Activated gamma-delta T cell treated with anti-CD3 and anti-CD28 coated beads, Interleukin-2, amount 50 U/mL, for 16 hours (primary cell): ENCODE data around the gene PTPRN2.
"Not testable (repeated sequence)": the region's sequence is repeated elsewhere in the genome, so short reads cannot be mapped to it uniquely, and the experiment has no call there.

Experiments
- DNase-seq: peaks from one replicate; pipeline ENCODE4 v3.0.0-alpha.2; 2020; ENCODE audit warnings: low read depth

The PTPRN2 gene

GRCh38 chr7:157789942-157790341, 797.7 kb downstream of the PTPRN2 start:
- no peak for DNase-seq

DNA sequence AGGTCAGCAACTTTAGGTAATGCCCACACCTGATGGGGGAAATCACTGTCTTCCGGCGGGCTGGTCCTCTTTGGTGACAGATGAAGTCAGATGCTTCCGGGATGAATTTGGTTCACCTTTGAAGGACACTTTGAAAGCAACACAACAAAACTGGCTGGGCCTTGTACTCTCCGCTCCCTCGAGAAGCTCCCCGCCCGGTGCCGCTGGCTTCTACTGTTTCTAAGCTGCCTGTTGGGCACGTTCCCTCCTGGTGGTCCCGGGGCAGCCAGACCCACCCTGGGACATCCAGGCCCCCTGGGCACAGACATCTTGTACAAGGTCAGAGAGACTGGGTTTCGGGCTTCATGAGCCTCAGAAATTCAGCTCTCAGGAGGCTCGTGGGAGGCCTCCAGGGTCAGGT, 798.5 kb downstream of the PTPRN2 start:
- no peak for DNase-seq

DNA sequence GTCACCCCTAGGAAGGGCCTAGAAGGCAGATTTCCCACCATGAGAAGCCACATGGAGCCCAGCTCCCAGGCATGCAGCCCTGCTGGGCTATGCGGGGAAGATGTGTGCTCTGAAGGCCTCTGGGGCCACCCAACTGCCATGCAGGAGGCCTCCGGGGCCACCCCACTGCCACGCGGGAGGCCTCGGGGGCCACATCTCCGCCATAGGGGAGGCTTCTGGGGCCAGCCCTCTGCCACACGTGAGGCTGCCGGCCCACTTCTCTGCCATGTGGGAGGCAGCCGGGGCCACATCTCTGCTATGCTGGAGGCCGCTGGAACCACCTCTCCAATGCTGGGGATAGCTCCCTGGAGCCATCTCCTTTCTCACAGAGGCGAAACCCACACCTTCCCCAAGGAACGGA, 799.0 kb downstream of the PTPRN2 start:
- DNase-seq = no peak

GRCh38 chr7:157787275-157787701, 800.3 kb downstream of the PTPRN2 start:
- no peak for DNase-seq

DNA sequence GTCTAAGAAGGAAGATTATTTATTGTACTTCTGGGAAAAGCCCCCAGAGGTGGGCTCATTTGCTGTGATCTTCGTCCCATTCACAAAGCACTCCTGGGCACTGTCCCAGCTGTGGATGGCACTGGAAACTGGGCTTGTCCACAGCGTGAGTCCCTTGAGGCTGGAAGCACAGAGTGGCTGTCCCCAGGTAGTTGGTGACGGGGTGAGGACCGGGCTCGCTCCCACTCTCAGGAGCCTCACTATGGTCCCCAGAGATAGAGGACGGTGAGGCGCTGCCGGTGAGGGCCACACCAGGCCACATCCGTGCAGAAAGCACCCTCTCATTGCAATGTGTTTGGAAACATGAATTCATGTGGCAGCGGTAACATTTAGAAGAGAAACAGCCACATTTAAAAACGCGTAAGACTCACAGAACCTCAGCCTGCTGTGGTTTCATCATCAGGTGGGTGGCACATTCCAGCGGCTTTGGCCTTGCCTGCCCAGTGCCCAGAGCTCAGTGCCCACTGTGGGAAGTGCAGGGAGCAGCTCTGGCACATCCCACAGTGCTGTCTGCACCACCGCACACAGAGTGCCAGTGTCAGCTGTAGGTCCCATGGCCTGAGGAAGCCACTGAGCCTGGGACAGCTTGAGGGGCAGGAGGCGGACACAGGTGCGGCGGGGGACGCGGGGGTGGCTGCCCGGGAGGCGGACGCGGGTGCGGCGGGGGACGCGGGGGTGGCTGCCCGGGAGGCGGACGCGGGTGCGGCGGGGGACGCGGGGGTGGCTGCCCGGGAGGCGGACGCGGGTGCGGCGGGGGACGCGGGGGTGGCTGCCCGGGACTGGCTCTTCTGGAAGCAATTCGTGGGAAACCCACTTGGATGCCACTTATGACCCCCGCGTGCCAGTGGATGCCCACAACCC, 801.0 kb downstream of the PTPRN2 start:
- DNase-seq = no peak

DNA sequence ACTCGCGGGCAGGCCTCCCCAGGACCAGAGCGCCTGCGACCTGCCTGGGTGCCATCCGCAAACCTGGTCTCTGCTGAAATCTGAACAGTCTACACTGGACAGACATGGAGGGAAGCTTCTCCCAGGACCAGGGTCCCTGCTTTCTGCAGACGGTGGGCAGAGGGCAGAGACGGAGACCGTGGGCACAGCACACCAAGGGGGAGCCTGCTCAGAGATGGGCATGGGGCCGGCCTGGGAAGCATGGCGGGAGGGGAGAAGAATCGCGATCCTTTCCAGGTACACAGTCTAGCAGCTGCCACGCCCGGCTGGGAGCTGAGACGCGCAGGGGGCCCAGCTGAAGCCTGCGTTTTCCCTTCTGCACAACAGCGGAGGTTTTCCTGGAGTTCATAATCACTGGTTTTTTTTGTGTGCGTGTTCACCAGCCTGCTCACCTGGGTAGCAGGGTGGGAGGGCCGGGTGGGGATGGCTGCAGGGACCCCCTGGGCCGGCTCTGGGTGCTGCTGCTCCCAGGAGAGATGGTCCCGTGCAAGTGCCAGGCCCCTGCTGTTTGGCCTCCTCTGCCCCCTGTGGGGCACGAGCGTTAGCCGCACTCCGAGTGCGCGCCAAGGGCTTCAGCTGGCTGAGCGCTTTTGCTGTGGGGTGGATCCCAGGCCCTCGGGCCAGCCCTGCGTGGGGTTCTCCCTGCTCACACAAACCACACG, 802.0 kb downstream of the PTPRN2 start:
- no peak for DNase-seq

GRCh38 chr7:157784979-157785441, 802.6 kb downstream of the PTPRN2 start:
- DNase-seq = no peak

GRCh38 chr7:157784041-157784835, 803.4 kb downstream of the PTPRN2 start:
- no peak for DNase-seq

GRCh38 chr7:157782041-157782440, 805.6 kb downstream of the PTPRN2 start:
- no peak for DNase-seq

DNA sequence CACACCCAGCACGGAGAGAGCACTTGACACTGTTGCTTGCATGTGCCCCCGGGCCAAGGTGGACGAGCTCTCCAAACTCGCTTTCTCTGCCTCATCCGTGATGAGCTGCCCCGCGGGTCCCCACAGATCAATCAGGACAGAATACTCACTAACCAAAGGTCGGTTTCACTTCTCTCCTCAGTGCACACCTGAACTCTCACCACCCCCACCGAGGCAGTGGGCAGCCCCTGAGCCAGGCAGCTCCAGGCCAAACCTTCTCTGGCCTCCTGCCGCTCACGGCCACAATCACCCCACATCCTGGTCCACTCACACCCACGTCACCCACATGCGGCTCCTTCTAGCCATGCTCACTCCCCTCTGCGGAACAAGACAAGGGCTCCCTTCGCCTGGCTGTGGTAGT, 806.9 kb downstream of the PTPRN2 start:
- DNase-seq = no peak

DNA sequence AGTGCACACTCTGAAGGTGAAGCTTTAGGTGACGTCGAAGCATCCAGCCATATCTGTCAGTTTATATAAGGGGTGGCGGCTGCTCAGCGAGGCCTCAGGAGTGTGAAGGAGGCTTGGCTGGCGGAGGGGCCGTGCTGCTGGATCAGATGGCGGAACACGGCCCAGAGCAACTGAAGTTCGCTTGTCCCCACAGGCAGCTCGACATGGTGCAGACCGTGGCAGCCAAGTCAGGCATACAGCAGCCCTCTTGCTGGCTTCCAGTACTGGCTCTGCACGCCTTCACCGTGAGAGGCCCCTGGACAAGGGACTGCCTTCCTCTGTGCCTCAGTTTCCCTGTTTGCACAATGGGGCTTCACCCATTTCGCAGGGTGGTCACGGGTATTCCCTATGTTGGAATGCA, 807.3 kb downstream of the PTPRN2 start:
- DNase-seq = no peak

DNA sequence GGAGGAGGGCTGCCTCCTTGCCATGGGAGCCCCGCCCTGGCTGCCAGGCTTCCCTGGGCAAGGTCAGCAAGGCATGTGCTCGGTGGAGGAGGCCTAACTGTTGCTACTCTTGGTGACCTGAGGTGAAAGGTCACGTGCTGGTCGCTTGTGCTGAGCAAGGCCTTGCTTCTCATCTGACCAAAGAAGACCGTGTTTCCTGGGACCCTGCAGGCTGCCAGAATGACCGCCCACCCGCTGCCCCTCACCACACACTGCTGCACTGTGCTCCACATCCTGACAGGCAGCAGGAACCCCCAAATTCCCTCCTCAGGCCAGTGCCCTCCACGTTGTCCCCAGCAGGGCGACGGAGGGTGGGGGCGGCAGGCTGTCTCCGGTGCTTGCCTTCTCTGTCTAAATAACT, 808.4 kb downstream of the PTPRN2 start:
- no peak for DNase-seq

DNA sequence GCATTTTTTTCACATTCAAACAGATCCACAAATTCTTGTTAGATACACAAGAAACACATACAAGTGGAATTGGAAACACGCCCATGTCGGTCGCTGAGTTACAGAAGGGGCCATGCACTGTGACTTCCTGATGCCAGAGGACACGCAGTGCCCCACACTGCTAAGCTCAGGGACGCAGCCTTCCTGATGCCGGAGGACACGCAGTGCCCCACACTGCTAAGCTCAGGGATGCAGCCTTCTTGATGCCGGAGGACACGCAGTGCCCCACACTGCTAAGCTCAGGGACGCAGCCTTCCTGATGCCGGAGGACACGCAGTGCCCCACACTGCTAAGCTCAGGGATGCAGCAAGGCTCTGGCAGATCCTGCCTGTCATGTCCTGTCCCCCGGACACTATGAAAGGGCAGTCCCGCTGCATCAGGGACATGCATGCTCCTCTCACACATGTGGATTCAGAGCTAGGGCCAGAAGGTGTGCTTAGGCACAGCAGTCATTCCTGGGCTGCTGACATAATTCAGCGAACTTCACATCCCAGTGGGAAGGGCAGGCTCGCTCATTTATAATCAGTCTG, 810.3 kb downstream of the PTPRN2 start:
- not testable (repeated sequence) for DNase-seq

GRCh38 chr7:157775560-157776332, 811.9 kb downstream of the PTPRN2 start:
- no peak for DNase-seq

DNA sequence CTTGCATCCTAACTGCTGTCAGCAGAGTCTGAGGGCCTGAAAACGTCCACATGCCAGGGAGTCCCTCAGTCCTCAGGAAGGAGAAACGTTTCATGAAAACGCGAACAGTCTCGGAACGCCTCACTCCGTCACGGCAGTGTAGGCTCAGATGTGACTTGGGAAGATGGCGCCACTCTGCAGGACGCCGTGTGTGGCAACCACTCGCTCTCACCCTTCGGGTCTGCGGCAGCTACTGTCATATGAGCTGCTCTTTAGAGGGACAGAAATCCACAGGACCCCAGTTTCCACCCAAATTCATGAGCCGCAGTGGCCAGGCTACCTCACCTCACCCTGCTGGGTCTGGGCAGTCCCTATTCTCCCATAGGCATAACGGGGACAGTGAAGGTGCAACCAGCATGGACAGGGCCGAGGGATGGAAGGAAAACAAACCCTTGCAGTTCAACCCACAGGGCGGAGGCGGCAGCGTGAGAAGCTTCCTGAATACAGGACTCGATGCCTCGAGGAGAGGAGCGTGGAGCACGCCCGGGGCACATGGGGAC, 812.5 kb downstream of the PTPRN2 start:
- no peak for DNase-seq

- no peak for DNase-seq
Measured at GRCh38 chr7:157774495-157774894, 813.1 kb downstream of the PTPRN2 start.

DNA sequence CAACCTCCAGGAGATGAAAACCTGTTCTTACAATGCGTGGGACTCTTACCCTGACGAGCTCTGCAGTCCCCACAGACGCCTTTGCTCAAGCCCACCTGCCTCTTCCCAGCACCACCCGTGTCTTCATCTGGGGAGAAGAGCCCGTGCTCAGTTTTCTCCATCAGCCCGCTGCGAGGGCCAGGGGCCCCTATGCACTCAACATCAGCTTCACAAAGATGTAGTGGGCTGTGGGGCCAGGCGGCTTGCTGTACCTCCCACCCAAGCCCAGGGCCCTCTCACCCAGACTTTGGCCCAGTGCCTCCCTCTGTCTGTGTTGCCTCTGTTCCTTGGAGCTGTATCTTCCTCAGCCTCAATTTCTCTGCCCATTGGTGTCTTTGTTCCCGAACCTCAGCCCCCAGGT, 814.3 kb downstream of the PTPRN2 start:
- no peak for DNase-seq

DNA sequence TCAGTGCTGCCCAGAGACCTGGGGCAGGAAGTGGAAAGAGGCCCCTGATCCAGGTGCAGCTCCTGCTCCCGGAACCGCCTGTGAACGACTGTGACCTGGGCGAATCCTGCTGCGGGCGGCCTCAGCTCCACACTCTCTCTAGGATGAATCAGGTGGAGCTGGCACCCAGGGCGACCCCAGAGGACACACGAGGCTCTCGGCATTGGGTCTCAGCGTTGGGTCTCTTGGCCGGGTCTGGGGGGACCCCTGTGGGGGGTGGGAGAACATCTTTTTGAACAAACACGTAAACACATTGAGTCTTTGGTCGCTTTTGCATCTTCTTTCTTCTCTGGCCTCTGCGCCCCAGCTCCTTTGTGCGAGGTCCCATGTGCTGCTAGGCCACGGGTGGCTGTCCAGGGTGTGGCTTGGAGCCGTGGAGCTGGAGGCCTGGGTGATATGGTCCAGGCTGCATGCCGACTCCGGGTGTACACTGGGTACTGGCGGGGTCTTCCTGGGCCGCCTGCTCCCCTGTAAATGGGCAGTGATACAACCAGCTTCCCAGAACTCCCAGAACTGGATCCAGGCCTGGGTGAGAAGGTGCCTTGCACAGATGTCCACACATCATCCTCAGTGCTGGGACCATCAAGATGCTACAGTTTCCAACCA, 815.0 kb downstream of the PTPRN2 start:
- no peak for DNase-seq

DNA sequence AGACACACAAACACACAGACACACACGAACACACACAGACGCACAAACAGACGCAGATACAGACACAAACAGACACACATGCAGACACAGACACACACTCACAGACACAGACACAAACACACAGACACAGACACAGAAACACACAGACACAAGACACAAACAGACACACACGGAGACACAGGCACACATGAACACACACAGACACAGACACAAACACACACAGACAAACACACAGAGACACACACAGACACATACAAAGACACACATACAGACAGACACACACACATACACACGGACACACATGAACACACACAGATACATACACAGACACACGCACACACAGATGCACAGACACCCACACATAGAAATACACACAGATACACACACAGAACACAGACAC, 815.9 kb downstream of the PTPRN2 start:
- DNase-seq = no peak

- no peak for DNase-seq
Measured at GRCh38 chr7:157770716-157771320, 816.8 kb downstream of the PTPRN2 start.
